Fibroblast of peridontal ligament (primary cell): ENCODE results near the gene PLAC9.
A peak's percentile ranks its signal among the peaks of the same experiment; 100 is the strongest.

Experiments
- DNase-seq: peaks from one replicate; pipeline ENCODE4 v3.0.0-alpha.2; 2010; ENCODE audit errors: extremely low read depth

PLAC9 gene

GRCh38 chr10:80160361-80161320, 28.1 kb downstream of the PLAC9 start:
- no peak for DNase-seq

DNA sequence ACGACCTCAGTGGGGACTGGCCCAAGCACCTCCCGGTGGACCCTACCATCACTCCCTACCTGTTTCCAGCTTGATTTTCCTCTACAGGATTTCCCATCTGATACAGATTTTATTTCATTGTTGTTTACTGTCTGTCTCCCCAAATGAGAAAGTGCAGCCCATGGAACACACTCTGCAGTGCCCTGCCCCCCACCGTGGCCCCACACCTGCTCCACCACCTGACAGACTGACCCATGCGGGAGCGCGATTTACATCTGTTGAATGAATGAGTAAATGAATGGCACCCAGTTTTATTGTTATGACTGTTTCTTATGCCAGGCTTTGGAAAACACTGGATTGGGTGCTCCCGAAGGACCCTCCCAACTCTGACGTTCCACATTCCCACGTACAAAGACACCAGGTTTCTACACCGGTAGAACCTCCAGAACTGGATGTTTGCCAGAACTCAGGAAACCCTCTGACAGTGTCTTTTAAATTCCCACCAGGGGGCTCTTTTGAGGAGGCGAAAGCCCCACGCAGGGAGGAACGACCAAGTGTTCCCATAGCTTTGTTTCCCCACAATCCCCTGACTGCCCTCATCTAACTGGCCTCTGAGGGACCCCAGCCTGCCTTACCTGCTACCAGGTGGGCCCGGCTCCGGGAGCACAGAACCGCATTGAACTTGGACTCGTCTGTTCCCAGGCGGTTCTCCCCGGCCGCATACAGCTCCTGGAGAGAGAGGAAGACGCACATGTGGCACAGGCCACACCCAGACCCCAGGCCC, 29.0 kb downstream of the PLAC9 start:
- no peak for DNase-seq

- DNase-seq, result peak; percentile 84
Observed at GRCh38 chr10:80163741-80164341, 31.3 kb downstream of the PLAC9 start.

DNA sequence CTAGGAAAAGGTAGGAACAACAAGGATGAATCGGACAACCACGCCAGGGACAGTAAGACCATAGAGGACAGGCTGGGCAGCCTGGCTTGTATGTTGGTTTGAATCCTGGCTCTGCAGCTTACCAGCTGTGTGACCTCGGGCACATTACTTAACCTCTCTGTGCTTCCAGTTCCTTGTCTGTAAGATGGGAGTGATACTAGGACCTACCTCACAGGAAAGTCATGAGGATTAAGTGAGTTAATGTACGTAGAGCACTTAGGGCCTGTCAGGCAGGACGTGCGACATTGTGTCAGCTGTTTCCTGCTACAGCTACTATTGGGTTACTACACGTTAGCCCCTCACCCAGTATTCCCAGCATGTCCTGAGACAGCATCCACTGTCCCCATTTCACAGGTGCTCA, 32.1 kb downstream of the PLAC9 start:
- no peak for DNase-seq

DNA sequence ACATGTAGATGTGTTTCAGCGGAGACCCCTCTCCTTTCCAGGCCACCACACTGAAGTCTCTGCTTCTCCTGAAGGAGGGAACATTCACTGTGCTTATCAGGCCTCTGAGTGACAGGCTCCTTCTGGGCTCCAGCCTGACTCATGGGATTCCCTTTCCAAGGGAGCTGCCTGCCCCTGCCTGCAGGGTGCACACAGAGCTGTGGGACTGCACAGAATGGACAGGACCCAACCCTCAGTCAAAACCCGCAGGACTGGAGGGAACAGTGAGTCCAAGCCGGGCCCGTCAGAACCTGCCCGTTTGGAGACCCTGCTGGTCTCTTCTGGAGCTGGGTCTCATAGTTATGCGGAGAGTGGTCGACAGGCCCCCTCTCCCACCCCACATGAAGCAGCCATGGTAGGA, 32.6 kb downstream of the PLAC9 start:
- DNase-seq, result no peak

GRCh38 chr10:80166581-80167470, 34.3 kb downstream of the PLAC9 start:
- no peak for DNase-seq

- DNase-seq, result no peak
Observed at GRCh38 chr10:80167471-80168161, 35.1 kb downstream of the PLAC9 start.

- DNase-seq, result no peak
Observed at GRCh38 chr10:80168162-80168511, 35.6 kb downstream of the PLAC9 start.

DNA sequence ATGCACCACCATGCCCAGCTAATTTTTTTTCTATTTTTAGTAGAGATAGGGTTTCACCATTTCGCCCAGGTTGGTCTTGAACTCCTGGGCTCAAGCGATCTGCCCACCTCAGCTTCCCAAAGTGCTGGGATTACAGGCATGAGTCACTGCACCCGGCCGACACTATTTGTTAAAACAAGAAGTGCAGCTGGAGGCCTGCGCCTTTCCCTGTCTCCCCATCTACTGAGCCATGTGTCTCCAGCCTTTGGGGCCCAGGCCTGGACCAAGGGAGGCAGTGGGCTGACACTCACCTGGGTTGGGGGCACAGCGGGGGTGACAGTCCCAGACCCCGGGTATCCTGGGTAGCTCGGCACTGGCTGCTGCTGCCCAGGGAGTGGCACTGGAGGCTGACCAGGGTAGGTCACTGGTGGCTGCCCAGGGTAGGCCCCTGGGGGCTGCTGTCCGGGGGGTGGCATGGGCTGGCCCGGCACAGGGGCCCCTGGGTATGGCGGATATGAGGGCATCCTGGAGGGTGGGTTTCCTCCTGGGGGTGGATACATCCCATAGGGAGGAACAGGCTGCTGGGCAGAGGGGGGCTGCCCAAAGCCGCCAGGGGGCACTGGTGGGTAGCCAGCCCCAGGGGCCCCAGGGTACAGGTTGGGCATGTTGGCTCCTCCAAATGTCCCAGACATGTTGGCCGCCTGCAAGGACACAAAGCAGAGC, 36.3 kb downstream of the PLAC9 start:
- no peak for DNase-seq

GRCh38 chr10:80170026-80170425, 37.5 kb downstream of the PLAC9 start:
- DNase-seq, result no peak

DNA sequence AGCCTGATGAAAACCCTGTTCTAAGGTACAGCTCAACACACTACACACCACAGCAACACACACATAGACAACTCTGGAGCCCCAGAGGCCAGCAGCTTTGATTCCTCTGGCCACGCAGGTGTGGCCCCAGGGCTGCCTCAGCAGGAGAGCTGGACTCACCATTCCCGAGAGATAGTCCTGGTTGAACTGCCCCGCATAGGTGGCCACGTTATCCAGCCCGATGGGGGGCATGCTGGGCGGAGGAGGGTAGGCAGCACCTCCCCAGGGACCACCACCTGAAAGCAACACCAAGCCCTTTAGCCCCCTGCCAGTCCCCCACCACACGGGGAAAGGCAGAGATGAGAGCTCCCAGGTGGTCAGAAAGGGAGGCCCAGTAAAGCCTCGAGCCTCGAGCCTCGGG, 38.1 kb downstream of the PLAC9 start:
- DNase-seq, result no peak

DNA sequence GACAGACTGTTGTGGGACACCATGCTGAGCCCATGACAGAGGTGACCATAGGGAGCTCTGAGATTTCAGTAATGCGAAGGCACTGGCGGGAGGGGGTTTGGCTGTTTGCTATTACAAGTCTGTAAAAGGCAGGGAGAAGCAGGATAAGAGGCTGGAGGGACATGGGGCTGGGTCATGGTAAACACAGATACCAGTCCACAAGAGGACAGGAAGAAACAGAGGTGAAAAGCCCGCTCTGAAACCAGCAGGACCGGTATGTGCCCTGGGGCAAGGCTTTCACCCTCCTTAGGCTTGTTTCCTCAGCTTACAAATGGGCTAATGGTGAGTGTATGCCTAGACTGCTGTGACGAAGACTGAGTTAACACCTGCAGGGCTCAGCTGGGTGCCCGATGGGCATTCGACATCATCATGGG, 38.7 kb downstream of the PLAC9 start:
- DNase-seq, result no peak

DNA sequence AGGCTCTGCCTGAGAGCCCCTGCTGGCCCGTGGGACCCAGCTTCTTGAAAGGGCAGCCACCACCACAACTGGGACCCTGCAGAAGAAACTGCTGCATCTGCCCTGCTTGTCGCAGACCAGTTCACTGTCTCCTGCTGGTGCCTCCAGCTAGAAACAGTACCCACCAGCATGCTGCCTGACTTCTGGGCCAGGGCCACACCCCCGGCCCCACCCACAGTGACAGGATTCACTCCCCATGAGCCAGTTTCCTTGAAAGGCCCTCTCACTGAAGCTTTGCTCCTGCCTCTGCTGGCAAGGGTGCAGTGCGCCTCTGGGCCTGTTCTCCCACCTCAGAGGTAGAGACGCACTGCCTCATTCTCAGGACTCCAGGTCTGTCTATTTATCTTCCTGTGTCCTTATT, 40.4 kb downstream of the PLAC9 start:
- no peak for DNase-seq

DNA sequence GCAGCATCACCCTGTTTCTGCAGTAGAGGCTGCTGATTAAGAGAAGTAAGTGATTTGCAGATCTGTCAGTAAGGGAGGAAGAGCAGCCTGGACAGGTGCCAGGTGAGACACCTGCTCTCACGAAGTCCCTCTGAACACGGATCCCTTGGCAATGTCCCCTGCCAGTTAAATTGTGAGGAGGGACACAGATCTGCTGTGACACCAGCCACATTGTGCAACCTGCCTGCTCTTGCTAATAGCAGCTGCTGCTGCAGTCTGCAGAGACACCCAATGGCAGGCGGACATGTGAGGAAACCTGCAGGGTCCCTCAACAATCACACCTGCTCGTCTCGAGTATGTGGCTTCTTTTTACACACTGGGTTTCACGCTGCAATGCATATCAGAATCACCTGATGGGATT, 40.9 kb downstream of the PLAC9 start:
- no peak for DNase-seq

DNA sequence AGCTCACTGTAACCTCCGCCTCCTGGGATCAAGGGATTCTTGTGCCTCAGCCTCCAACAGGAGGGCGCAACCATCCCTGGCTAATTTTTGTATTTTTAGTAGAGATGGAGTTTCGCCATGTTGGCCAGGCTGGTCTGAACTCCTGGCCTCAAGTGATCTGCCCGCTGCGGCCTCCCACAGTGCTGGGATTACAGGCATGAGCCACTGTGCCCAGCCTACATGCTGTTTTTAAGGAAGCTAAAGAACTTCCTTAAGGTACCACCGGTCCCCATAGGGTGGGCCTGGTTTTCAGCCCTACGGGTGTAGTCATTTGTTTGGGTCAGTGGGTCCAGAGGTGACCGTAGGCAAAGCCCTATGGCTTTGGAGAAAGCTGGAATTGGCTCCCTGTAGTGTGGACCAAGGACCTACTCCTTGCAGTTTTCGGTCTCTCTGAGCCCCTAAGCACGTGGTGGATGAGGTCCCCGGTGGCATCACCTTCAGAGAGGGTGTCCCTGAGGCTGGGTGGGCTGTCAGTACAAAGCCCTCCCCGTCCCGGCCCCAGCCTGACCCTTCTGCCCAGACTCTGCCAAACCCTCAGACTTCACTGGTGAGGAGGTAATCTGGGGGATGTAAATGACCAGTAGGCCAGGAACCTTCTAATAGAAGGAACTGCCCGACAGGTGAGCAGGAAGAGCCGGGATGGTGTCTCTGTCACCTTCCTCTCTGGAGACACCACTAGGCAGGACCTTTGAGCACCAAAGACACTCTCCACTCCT, 42.3 kb downstream of the PLAC9 start:
- no peak for DNase-seq

GRCh38 chr10:80176526-80176925, 44.0 kb downstream of the PLAC9 start:
- DNase-seq, result no peak

- DNase-seq, result peak; percentile 24
Observed at GRCh38 chr10:80177781-80178636, 45.5 kb downstream of the PLAC9 start.

GRCh38 chr10:80182986-80183385, 50.5 kb downstream of the PLAC9 start:
- no peak for DNase-seq

GRCh38 chr10:80183436-80183835, 50.9 kb downstream of the PLAC9 start:
- no peak for DNase-seq
